SK-N-SH (cell line): ENCODE measurements around the gene TJAP1. TPM values are rescaled to one million over a fixed set of nuclear protein-coding genes. Genes with fewer than 3 reads are reported as not detected.

Experiments
- CTCF ChIA-PET: fragments of 300-600, 350-600 bp; formaldehyde crosslinking; extraction: SDS; loops from one replicate; lab custom pipeline; 2021; lab: Yijun Ruan, JAX
- POLR2A ChIA-PET: fragments of 350-600 bp; sonication (Branson Sonifier 250); formaldehyde crosslinking; extraction: SDS; loops from one replicate; lab custom pipeline; 2020; ENCODE audit warnings: antibody characterized with exemption, inconsistent platforms; lab: Yijun Ruan, JAX
- DNase-seq: peaks from one replicate; pipeline ENCODE4 v3.0.0; 2012
- H2AFZ ChIP-seq: fragments of 200-600 bp; sonication (generic); 2 replicates; pipeline ENCODE4 v1.8.1; 2016; ENCODE audit warnings: antibody characterized with exemption, mild to moderate bottlenecking, low read depth
- H3F3A ChIP-seq: fragments of 200-600 bp; sonication (generic); replicated peaks from 2 replicates; pipeline ENCODE3; 2016; ENCODE audit warnings: antibody characterized with exemption, mild to moderate bottlenecking; ENCODE audit not compliant: insufficient read depth
- H3K27ac ChIP-seq, 2 experiments: fragments of 200-500 bp in 1 of 2; fragments of 200-600 bp in 1 of 2; sonication (Bioruptor generic) in 1 of 2; sonication (generic), shearing (Covaris generic) in 1 of 2; 2 replicates each; pipeline versions ENCODE4 v1.5.1 to v1.6.1; 2014 to 2016; ENCODE audit warnings: low read depth in 2 of 2, inconsistent platforms in 1 of 2, low read length in 1 of 2, mild to moderate bottlenecking in 1 of 2, mixed read lengths in 1 of 2
- H3K27me3 ChIP-seq: fragments of 200-600 bp; sonication (generic), shearing (Covaris generic); 2 replicates; pipeline ENCODE4 v1.6.1; 2016; ENCODE audit warnings: mixed run types; ENCODE audit not compliant: insufficient read depth
- H3K36me3 ChIP-seq, 2 experiments: fragments of 200-500 bp in 1 of 2; fragments of 200-600 bp in 1 of 2; sonication (Bioruptor generic) in 1 of 2; sonication (generic) in 1 of 2; replicated peaks in 1 of 2; 2 replicates each; pipeline versions ENCODE3 to v1.5.1; 2014 to 2016; ENCODE audit warnings: low read length in 1 of 2, mild to moderate bottlenecking in 1 of 2; ENCODE audit not compliant: insufficient read depth in 2 of 2, control insufficient read depth in 1 of 2
- H3K4me1 ChIP-seq, 2 experiments: fragments of 200-500 bp in 1 of 2; fragments of 200-600 bp in 1 of 2; sonication (Bioruptor generic) in 1 of 2; sonication (generic), shearing (Covaris generic) in 1 of 2; 2 replicates each; pipeline versions ENCODE4 v1.5.1 to v1.6.1; 2014 to 2016; ENCODE audit warnings: low read depth in 1 of 2, low read length in 1 of 2, mixed run types in 1 of 2; ENCODE audit not compliant: insufficient read depth in 2 of 2, control insufficient read depth in 1 of 2
- H3K4me2 ChIP-seq: fragments of 200-600 bp; sonication (generic), shearing (Covaris generic); 2 replicates; pipeline ENCODE4 v1.6.1; 2017; ENCODE audit warnings: mixed run types
- H3K4me3 ChIP-seq, 2 experiments: fragments of 200-500 bp in 1 of 2; fragments of 200-600 bp in 1 of 2; sonication (Bioruptor generic) in 1 of 2; sonication (generic), shearing (Covaris generic) in 1 of 2; 2 replicates each; pipeline versions ENCODE4 v1.5.1 to v1.8.1; 2014 to 2016; ENCODE audit warnings: low read depth in 2 of 2, inconsistent platforms in 1 of 2, low read length in 1 of 2, mild to moderate bottlenecking in 1 of 2, mixed read lengths in 1 of 2, moderate library complexity in 1 of 2
- H3K79me2 ChIP-seq: fragments of 200-600 bp; sonication (generic); 2 replicates; pipeline ENCODE4 v1.8.1; 2017; ENCODE audit warnings: mild to moderate bottlenecking; ENCODE audit not compliant: insufficient read depth
- H3K9ac ChIP-seq: fragments of 200-600 bp; sonication (generic); 2 replicates; pipeline ENCODE4 v1.6.1; 2017; ENCODE audit warnings: mixed run types
- H3K9me2 ChIP-seq: fragments of 200-600 bp; sonication (generic); 2 replicates; pipeline ENCODE4 v1.6.1; 2017; ENCODE audit warnings: mixed run types
- H3K9me3 ChIP-seq: fragments of 200-600 bp; sonication (generic); 2 replicates; pipeline ENCODE4 v1.6.1; 2017; ENCODE audit warnings: mixed run types, mild to moderate bottlenecking, moderate library complexity
- H4K20me1 ChIP-seq: fragments of 200-600 bp; sonication (generic); 2 replicates; pipeline ENCODE4 v1.6.1; 2017; ENCODE audit warnings: mild to moderate bottlenecking, mixed run types; ENCODE audit not compliant: insufficient read depth
- EP300 ChIP-seq, 2 experiments: IDR thresholded peaks; 2 replicates each; pipeline versions ENCODE4 v1.4.0 to v1.6.1; 2012; ENCODE audit warnings: borderline replicate concordance in 1 of 2, low read depth in 1 of 2, low read length in 1 of 2
- EZH2phosphoT487 ChIP-seq: fragments of 200-600 bp; sonication (generic); IDR thresholded peaks from 2 replicates; pipeline ENCODE4 v1.6.1; 2017; ENCODE audit warnings: low read depth, mixed run types, mild to moderate bottlenecking, antibody characterized with exemption, moderate library complexity, borderline replicate concordance
- FOSL2 ChIP-seq: IDR thresholded peaks from 2 replicates; pipeline ENCODE4 v1.4.0; 2012; ENCODE audit warnings: low read depth, mild to moderate bottlenecking, moderate library complexity, borderline replicate concordance
- GABPA ChIP-seq: IDR thresholded peaks from 2 replicates; pipeline ENCODE4 v1.4.0; 2012; ENCODE audit warnings: low read depth, mild to moderate bottlenecking
- GATA2 ChIP-seq: sonication (generic); formaldehyde crosslinking; IDR thresholded peaks from 2 replicates; pipeline ENCODE4 v1.5.0; 2020; ENCODE audit warnings: mild to moderate bottlenecking, missing genetic modification reagents
- MEF2A ChIP-seq: IDR thresholded peaks from 2 replicates; pipeline ENCODE4 v1.4.0; 2012; ENCODE audit warnings: low read depth, borderline replicate concordance
- NFIC ChIP-seq: IDR thresholded peaks from 2 replicates; pipeline ENCODE4 v1.4.0; 2012; ENCODE audit warnings: borderline replicate concordance
- RFX5 ChIP-seq: IDR thresholded peaks from 2 replicates; pipeline ENCODE4 v1.6.1; 2012; ENCODE audit warnings: mild to moderate bottlenecking, improper control_type of control experiment, low read length
- TCF12 ChIP-seq: IDR thresholded peaks from 2 replicates; pipeline ENCODE4 v1.4.0; 2012
- WGBS: methylation state at CpG from one replicate; pipeline ENCODE4 v1.1.6; 2017; ENCODE audit warnings: low lambda C conversion rate; 5-methylcytosine and 5-hydroxymethylcytosine counted together
- polyA plus RNA-seq, 3 experiments: library from polyadenylated mRNA; depleted of rRNA; stranded (reverse); fragments of >200 nt; gene quantifications; 2 replicates each; pipeline ENCODE4 v1.2.3, GENCODE V29; 2012
- TF ChIP-seq, protein P1 (sequence below): IDR thresholded peaks from 2 replicates; pipeline ENCODE4 v1.4.0; 2012; ENCODE audit warnings: low read depth, borderline replicate concordance
- TF ChIP-seq, protein P2 (sequence below): fragments of 200-600 bp; sonication (generic); IDR thresholded peaks from 2 replicates; pipeline ENCODE4 v1.6.1; 2017; ENCODE audit warnings: antibody characterized with exemption, mild to moderate bottlenecking, moderate library complexity
- TF ChIP-seq, protein P3 (sequence below): fragments of 150-350 bp; IDR thresholded peaks from 2 replicates; pipeline ENCODE4 v1.6.1; 2017; ENCODE audit warnings: antibody characterized with exemption, low read length, low read depth, borderline replicate concordance
- TF ChIP-seq, protein P4 (sequence below): fragments of 150-350 bp; IDR thresholded peaks from 2 replicates; pipeline ENCODE4 v1.6.1; 2016; ENCODE audit warnings: mild to moderate bottlenecking, low read depth, low read length
- TF ChIP-seq, protein P5 (sequence below): IDR thresholded peaks from 2 replicates; pipeline ENCODE4; 2012

The TJAP1 gene
- polyA plus RNA-seq, 1 of the 3 experiments (the other 2 are of a cell fraction) = 39.5 TPM

DNA sequence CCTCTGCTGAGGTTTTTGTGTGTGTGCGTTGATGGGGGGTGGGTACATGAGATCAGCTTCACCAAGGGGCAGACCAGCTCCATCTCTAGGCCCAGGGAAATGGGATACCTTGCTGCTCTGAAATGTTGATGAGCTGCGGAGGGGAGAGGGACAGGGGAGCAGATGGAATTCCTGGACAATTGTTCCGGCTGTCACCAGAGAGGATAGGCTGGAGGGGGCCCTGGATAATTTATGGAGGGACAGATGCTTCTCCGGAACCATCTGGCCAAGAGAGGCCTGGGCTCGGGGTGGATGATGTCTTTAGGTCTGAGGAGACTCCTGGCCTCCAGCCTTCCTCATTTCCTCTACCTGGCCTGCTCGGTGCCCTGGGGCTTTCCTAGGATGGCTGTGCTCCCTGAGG lies 1.9 kb upstream of the TJAP1 start:
- no peaks in the 10 kb centered on the region for H3K9me3 ChIP-seq
- H3K9me2 ChIP-seq = no peaks in the 10 kb centered on the region
- no peak overlapping the region for H3K9ac ChIP-seq
- no peak for TF ChIP-seq RFX5
- TF ChIP-seq, all 33 proteins: peak for 0
- no peaks in the 10 kb centered on the region for H4K20me1 ChIP-seq
- H3F3A ChIP-seq = no peaks in the 10 kb centered on the region
- no peak overlapping the region for H3K4me3 ChIP-seq
- H3K36me3 ChIP-seq = peaks cover 0 to 2% of the 10 kb centered on the region in 2 experiments
- CTCF ChIA-PET = interaction anchor here (0.6 to 1.8 kb wide), 5 partner anchors 19 to 89 kb away, joined by 3 to 6 read pairs (median 3); no protein-coding TSS in a partner anchor
- DNase-seq = no peak
- H3K27ac ChIP-seq = no peak overlapping the region
- 88% methylated on average over 6 of the region's 6 CpGs for WGBS
- no peaks in the 10 kb centered on the region for H3K27me3 ChIP-seq
- no peak overlapping the region for H2AFZ ChIP-seq
- H3K79me2 ChIP-seq = peaks cover 29% of the 10 kb centered on the region
- POLR2A ChIA-PET = no interaction called here
- H3K4me1 ChIP-seq = peaks cover 10 to 13% of the 10 kb centered on the region in 2 experiments; a peak in 3 of 4 replicates
- H3K4me2 ChIP-seq = no peak overlapping the region

DNA sequence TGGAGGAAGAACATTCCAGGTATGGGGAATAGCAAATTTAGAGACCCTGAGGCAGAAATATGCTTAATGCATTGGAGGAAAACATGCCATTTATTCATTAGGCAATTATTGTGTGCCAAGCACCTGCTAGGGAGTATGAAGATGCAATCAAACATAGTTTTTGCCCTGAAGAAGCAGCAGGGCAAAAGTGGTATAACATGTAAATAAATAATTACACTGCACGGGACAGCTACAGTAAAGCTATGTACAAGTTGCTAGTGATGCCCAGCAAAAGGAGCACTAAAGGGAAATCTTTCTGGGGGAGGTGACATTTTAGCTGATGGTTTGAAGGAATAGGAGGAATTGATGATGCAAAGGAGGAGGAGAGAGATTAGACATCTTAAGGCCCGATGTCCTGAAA lies 624 bp upstream of the TJAP1 start:
- H3K9me3 ChIP-seq = no peaks in the 10 kb centered on the region
- 2% methylated on average over 2 of the region's 2 CpGs for WGBS
- no peak for DNase-seq
- peak overlapping the region; percentile 35 to 62; a peak in 3 of 4 replicates for H3K27ac ChIP-seq
- TF ChIP-seq TCF12 = no peak
- TF ChIP-seq EP300 (IDR thresholded peaks at IDR 0.05; ENCODE audit: borderline replicate concordance in 1 of 2, low read depth in 1 of 2, low read length in 1 of 2) = no peak
- no peak for TF ChIP-seq MEF2A
- TF ChIP-seq, protein P1, sequence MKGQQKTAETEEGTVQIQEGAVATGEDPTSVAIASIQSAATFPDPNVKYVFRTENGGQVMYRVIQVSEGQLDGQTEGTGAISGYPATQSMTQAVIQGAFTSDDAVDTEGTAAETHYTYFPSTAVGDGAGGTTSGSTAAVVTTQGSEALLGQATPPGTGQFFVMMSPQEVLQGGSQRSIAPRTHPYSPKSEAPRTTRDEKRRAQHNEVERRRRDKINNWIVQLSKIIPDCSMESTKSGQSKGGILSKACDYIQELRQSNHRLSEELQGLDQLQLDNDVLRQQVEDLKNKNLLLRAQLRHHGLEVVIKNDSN = no peak
- no peak for TF ChIP-seq FOSL2
- TF ChIP-seq, protein P2, sequence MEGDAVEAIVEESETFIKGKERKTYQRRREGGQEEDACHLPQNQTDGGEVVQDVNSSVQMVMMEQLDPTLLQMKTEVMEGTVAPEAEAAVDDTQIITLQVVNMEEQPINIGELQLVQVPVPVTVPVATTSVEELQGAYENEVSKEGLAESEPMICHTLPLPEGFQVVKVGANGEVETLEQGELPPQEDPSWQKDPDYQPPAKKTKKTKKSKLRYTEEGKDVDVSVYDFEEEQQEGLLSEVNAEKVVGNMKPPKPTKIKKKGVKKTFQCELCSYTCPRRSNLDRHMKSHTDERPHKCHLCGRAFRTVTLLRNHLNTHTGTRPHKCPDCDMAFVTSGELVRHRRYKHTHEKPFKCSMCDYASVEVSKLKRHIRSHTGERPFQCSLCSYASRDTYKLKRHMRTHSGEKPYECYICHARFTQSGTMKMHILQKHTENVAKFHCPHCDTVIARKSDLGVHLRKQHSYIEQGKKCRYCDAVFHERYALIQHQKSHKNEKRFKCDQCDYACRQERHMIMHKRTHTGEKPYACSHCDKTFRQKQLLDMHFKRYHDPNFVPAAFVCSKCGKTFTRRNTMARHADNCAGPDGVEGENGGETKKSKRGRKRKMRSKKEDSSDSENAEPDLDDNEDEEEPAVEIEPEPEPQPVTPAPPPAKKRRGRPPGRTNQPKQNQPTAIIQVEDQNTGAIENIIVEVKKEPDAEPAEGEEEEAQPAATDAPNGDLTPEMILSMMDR = no peak
- TF ChIP-seq NFIC = no peak
- no peak for TF ChIP-seq EZH2phosphoT487
- TF ChIP-seq, protein P3, sequence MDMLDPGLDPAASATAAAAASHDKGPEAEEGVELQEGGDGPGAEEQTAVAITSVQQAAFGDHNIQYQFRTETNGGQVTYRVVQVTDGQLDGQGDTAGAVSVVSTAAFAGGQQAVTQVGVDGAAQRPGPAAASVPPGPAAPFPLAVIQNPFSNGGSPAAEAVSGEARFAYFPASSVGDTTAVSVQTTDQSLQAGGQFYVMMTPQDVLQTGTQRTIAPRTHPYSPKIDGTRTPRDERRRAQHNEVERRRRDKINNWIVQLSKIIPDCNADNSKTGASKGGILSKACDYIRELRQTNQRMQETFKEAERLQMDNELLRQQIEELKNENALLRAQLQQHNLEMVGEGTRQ = no peak
- TF ChIP-seq, protein P4, sequence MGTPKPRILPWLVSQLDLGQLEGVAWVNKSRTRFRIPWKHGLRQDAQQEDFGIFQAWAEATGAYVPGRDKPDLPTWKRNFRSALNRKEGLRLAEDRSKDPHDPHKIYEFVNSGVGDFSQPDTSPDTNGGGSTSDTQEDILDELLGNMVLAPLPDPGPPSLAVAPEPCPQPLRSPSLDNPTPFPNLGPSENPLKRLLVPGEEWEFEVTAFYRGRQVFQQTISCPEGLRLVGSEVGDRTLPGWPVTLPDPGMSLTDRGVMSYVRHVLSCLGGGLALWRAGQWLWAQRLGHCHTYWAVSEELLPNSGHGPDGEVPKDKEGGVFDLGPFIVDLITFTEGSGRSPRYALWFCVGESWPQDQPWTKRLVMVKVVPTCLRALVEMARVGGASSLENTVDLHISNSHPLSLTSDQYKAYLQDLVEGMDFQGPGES = no peak
- TF ChIP-seq GABPA = no peak
- TF ChIP-seq, protein P5, sequence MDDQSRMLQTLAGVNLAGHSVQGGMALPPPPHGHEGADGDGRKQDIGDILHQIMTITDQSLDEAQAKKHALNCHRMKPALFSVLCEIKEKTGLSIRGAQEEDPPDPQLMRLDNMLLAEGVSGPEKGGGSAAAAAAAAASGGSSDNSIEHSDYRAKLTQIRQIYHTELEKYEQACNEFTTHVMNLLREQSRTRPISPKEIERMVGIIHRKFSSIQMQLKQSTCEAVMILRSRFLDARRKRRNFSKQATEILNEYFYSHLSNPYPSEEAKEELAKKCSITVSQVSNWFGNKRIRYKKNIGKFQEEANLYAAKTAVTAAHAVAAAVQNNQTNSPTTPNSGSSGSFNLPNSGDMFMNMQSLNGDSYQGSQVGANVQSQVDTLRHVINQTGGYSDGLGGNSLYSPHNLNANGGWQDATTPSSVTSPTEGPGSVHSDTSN = no peak
- no peak for TF ChIP-seq GATA2
- TF ChIP-seq, all 33 proteins: peak for 0
- H3K4me1 ChIP-seq = peaks cover 10 to 15% of the 10 kb centered on the region in 2 experiments; a peak in 3 of 4 replicates
- ChIA-PET CTCF (interaction anchor here (1.1 to 3.9 kb wide), 7 partner anchors 13 to 30 kb away, joined by 3 to 23 read pairs (median 5); partner anchors contain the start of gene DLK2), POLR2A (interaction anchor here (0.8 to 1.5 kb wide), 7 partner anchors 13 to 39 kb away, joined by 3 to 7 read pairs (median 4); no protein-coding TSS in a partner anchor)
- peak overlapping the region; percentile 77 for H3K4me2 ChIP-seq
- peaks cover 38% of the 10 kb centered on the region for H3K79me2 ChIP-seq
- no peaks in the 10 kb centered on the region for H3K27me3 ChIP-seq
- 0 out of 2 replicates have a peak overlapping the region, but pooled peaks have one; percentile 79 for H3K9ac ChIP-seq
- H3F3A ChIP-seq = no peaks in the 10 kb centered on the region
- H3K36me3 ChIP-seq = peaks cover 0 to 2% of the 10 kb centered on the region in 2 experiments
- no peaks in the 10 kb centered on the region for H4K20me1 ChIP-seq
- no peaks in the 10 kb centered on the region for H3K9me2 ChIP-seq
- H3K4me3 ChIP-seq = peak overlapping the region; percentile 60 to 65
- H2AFZ ChIP-seq = peak overlapping the region; percentile 92
